HG03432 (cell line): ENCODE results near the gene CDH8.
A peak's percentile ranks its signal among the peaks of the same experiment; 100 is the strongest.

Experiments used
- ATAC-seq: cut with Tn5 transposase; IDR thresholded peaks from one replicate; pipeline ENCODE4 v1.9.1; 2021; ENCODE audit warnings: mild to moderate bottlenecking, moderate library complexity; ENCODE audit not compliant: unreplicated experiment

Gene CDH8

GRCh38 chr16:62036101-62036801 is at the start of gene CDH8:
Gene CDH8, minus strand, starts transcription at chr16:62036438. Its CDS starts 15,035 bp downstream, at chr16:62021403.
- no peak for ATAC-seq

DNA sequence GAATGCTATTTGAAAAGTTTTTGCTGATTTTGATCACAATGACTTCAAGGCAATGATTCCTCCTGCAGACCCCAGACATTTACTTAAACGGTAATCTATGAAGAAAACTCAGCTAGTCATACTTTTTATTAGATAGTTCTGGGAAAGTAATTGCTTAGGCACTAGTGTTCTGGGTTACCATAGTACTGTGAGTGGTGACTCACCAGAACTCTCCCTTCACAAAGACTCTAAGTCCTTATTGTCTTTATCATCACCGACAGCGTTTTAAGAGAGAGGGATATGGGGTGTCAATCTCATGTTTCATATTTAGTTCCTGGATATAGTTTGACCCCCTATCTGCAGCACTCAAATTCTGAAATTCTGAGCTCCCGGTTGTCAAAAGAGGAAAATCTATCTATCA is 43.0 kb upstream of the CDH8 start:
- no peak for ATAC-seq

DNA sequence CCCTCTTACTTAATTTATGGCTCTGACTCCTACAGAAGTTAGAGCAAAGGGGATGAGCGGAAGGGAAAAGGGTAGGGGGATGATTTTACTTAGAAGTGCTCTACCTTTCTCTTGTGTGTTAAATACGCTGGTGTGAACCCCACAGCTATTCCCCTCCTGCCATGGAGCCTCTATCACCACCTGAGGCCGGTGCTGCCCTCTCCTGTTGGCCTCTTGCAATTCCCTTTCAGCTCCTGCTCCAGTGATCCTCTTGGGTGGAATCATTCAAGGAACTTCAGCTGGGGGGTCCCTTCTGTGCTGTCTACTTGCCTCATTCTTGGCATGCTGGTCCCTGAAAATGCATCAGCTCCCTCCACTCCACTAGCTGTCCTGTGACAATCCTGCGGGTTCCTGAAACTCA is 41.8 kb upstream of the CDH8 start:
- ATAC-seq, result no peak

DNA sequence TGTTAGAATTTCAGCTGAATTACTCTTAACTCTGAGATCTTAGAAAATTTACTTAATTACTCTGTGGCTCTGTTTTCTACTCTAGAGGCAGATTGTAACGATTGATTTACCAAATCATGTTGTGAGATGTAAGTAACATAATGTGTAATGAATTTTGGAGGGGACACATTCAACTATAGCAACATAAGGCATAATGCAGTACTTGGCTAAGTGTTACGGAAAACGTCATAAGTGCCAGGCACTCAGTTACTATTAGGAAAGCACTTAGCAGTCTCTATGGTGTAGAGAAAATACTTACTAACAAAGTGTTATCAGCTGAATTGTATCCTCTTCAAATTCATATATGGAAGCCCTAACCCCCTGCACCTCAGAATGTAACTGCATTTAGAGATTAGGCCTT is 40.6 kb upstream of the CDH8 start:
- ATAC-seq, result no peak

DNA sequence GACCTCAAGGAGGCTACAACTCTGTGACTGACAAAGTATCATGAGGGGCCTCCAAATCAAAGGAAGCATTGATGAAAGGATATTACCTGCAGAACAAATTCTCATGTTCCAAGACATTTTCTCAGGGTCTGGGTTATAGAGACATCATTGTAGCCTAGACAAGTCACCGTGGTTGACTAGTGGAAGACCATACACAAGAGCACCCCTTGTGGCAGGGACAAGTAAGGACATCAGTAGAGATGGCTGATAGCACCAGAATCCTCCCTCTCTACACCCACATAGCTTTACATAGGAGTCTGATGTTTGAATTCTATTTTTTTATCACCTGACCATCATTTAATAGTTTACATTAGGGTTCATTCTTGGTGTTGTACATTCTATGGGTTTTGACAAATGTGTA is 32.5 kb upstream of the CDH8 start:
- peak; percentile 72 for ATAC-seq

DNA sequence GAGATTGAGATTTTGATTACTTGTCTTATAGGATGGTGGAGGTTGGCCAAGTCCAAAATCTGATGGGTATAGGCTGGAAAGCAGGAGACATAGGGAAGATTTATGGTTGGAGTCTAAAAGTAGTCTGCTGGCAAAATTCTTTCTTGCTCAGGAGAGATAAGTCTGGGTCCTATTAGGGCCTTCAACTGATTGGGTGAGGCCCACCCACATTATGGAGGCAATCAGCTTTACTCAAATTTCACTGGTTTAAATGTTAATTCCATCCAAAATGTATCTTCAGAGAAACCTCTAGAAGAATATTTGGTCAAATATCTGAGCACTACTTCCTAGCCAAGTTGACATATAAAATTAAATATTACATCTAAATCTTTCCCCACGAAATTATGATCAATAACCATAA is 31.7 kb upstream of the CDH8 start:
- no peak for ATAC-seq

- ATAC-seq, result no peak
Observed at GRCh38 chr16:62067182-62067581, 30.9 kb upstream of the CDH8 start.

DNA sequence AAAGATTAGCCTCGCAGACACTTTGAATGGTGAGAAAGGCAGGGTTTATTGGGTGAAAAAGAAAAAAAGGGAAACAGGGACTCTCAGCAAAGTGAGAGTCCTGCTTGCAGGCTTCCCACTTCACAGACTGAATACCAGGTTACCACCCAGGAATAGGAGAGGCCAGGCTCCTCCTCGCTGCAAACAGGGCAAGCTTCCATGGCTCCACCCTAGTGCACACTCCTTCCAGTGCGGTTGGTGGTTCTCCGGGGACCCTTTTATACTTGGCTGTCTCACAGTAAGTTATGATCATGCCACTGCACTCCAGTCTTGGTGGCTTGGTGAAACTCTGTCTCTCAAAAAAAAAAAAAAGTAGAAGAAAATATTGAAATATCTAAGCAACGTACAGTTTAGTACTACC is 30.5 kb upstream of the CDH8 start:
- no peak for ATAC-seq

GRCh38 chr16:62064173-62064572 is 27.9 kb upstream of the CDH8 start:
- no peak for ATAC-seq

GRCh38 chr16:62060089-62060488 is 23.9 kb upstream of the CDH8 start:
- no peak for ATAC-seq

DNA sequence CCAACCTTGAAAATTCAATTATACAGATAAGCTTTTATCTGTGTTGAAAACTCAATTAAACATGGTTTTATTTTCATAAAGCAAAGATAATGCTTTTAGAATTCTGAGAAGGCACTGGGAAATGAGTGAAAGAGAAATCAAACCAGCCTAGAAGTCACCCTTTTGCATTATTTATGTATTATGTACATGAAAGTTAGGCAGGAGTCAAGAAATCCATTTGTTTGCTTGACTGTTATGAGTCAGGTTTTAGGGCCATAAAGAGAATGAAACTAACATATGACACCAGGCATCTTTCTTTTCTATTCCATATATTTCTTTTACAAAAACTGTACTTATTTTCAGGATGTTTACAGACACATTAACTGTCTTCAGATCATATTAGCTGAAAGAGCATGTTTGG is 23.3 kb upstream of the CDH8 start:
- no peak for ATAC-seq

DNA sequence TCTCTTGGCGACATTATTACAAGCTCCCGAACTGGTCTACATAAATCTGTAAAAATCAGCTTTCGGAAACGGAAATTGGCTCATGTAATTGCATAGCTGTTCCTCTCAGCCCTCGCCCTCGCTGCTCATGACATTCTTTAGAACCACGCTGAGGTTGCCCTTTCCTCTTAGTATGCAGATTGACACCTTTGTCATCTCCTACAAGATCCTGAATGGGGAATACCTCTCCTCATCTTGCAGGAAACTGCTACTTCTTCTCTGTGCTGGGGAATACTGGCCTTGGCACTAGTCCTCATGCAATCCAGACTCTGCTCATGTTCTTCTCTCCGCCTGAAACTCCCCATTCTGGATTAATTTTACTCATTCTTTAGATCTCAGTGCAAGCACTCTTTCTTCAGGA is 22.2 kb upstream of the CDH8 start:
- ATAC-seq, result no peak

DNA sequence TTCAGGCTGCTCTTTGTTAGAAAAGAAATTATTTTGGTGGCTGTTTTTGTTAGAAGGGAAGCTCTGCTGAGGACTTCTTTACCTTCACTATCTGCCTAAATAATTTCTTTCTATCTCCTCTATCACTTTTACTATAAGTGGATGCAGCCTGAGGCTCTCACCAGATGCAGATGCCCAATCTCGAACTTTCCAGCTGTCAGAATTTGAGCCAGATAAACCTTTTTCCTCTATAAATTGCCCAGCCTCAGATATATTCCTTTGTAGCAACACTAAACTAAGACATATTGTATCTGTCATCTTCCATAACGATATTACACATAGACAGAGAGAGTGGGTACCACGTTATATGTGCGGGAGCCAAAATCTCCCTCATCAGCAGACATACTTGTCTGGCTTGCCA is 15.7 kb upstream of the CDH8 start:
- no peak for ATAC-seq

GRCh38 chr16:62050793-62051192 is 14.6 kb upstream of the CDH8 start:
- ATAC-seq, result no peak

GRCh38 chr16:62046801-62047200 is 10.6 kb upstream of the CDH8 start:
- no peak for ATAC-seq

- ATAC-seq, result no peak
Observed at GRCh38 chr16:62041401-62041800, 5.2 kb upstream of the CDH8 start.

DNA sequence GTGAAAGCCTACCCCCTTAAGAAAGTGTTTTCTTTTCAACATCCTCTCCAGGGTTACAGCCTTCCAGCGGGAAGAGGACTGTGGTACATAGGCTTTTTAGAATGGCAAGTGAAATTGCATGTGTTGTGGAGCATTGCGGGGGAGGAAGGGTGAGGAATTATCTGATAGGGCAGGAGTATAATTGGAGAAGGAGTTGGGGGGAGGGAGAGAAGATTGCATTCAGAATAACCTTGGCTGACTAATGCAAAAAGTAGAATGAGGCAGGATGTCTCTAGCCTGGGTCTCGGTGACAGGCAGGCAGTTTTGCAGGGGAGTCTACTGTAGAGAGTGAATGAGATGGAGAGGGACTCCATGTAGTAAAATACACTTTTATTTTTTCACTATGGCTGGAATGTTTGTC is 2.4 kb upstream of the CDH8 start:
- no peak for ATAC-seq

GRCh38 chr16:62038225-62038624 is 2.0 kb upstream of the CDH8 start:
- no peak for ATAC-seq

- ATAC-seq, result no peak
Observed at GRCh38 chr16:62036802-62037135, 531 bp upstream of the CDH8 start.

DNA sequence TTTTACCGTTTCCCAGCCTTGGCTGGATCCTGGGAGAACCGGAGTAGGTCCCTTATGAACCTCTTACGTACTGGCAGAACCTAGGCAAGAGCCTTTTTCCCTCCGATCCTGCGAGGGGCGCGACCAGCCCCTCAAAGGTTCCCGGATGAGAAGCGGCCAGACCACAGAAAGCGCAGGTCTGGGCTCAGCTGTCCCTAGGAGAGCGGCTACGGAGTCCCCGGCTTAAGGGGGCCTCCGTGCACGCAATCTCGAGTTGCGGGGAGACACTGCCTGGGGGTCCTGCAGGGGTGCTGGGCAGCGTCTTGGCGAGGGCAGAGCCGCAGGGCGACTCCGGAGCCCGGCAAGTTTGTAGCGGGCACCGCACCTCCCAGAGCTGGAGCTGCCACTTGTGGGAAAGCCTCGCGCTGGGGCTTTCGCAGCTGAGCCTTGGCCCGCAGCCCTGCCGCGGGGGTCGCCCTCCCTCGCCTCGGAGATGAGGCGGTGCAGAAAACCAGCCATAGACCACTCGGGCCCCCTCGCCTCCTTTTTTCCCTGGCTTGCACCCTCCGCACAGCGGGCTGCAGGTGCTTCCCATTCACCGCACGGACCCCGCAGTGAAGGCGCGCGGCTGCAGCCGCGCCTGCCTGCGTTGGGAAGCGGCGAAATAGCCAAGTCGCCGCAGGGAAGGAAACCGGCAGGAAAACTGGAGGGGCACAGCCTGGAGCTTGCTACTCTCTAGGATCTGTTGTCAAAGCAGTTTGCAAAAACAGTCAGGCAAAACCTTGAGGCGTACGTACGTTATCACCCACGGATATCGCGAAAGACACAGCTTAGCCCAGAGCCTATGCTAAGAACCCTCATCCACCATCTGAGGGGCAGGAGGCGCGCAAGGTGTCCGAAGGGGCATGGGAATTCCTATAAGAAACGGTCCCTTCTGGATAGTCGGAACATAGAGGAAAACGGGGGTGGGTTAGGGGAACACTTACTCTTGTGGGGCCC is 834 bp downstream of the CDH8 start:
- ATAC-seq, result no peak

DNA sequence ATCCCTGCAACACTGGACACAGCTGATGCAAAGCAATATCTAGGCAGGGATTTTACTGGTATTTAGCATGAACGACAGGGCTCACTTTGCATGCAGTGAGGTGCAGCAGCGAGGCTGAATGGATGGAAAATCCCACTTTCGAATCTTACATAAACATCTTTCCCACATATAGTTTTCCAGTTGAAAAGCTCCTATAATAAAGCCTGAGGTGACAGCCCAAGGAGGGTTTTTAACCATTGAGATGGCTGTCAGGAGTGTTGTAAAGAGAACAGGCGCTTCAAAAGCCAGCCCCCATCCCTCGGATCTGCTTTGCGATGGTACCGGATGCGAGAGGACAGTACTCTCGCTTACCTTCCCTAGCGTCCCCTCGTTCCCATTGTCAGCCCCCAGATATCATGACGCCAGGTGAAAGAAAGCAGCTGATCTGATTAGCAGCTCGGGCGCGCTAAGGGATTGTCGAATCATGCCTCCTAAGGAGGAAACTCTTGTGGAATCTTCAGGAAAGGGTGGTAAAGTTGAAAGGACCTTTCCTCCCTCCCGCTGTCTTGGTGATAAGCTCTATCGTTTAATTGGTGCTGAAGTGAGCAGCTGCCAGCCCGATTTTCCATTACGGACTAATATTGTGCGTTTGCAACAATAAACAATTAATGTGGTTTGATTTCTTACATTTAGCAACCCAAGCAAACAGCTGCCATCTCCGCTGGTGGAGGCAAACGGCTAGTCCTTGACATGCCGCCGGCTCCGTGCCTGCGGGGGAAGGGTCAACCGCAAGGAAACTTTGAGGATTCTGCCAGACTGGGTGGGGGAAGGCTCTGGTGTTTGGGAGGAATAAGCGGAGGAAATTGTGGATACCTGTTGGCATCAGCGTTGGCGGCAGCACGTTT is 1.8 kb downstream of the CDH8 start:
- no peak for ATAC-seq
